Measurements from ENCODE around the gene COL17A1.

DNA sequence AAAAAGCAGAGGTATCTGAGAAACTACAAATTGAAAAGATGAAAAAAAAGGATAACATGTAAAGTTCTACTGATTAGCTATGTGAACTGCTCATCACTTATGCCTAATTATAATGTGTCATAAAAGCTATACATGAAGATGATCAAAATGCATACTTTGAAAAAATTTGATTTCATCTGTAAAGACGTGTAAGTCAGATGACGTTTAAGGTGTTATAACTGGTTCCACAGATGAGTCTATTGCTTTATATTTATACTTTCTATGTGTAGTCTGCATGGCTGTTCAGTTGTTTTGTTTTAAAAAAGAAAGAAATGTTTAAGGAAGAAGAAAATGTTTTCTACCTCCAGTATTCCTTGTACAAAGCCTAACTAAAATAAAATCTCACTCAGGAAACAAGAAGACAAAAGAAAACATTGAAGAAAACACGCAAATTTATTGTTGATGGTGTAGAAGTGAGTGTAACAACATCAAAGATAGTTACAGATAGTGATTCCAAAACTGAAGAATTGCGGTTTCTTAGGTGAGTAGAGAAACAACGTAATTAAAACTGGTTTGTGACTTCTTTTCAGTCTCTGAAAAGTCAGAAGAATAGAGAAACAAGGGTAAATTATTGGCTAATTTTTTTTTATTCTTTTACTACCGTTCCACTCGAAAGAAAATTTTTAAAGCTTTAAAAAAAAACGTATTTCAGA, 80.4 kb downstream of the COL17A1 start:
- TF ChIP-seq, protein P1, sequence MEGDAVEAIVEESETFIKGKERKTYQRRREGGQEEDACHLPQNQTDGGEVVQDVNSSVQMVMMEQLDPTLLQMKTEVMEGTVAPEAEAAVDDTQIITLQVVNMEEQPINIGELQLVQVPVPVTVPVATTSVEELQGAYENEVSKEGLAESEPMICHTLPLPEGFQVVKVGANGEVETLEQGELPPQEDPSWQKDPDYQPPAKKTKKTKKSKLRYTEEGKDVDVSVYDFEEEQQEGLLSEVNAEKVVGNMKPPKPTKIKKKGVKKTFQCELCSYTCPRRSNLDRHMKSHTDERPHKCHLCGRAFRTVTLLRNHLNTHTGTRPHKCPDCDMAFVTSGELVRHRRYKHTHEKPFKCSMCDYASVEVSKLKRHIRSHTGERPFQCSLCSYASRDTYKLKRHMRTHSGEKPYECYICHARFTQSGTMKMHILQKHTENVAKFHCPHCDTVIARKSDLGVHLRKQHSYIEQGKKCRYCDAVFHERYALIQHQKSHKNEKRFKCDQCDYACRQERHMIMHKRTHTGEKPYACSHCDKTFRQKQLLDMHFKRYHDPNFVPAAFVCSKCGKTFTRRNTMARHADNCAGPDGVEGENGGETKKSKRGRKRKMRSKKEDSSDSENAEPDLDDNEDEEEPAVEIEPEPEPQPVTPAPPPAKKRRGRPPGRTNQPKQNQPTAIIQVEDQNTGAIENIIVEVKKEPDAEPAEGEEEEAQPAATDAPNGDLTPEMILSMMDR (IDR thresholded peaks at IDR 0.05): no peak
- TF ChIP-seq EP300 (IDR thresholded peaks at IDR 0.05) (no peak), POLR2AphosphoS5 (IDR thresholded peaks at IDR 0.05) (no peak), POLR2A (IDR thresholded peaks at IDR 0.05; ENCODE audit: low read depth) (no peak)

Measured in esophagus muscularis mucosa (tissue), 4 donors.